ENCODE data around the gene CHAMP1.

- no peak for TF ChIP-seq POLR2AphosphoS5 (IDR thresholded peaks at IDR 0.05; ENCODE audit: borderline replicate concordance, low read depth, low read length)
- TF ChIP-seq EZH2 (IDR thresholded peaks at IDR 0.05) = no peak
- no peak for TF ChIP-seq FOXP2 (optimal IDR thresholded peaks at IDR 0.05; ENCODE audit: control extremely low read depth, extremely low read length, insufficient read depth)
Measured at GRCh38 chr13:114339857-114340534, 25.7 kb downstream of the CHAMP1 start.
